ENCODE data around the gene TAF1B.

GRCh38 chr2:9826208-9826607 lies 17.1 kb upstream of the TAF1B start:
- TF ChIP-seq POLR2A (IDR thresholded peaks at IDR 0.05; ENCODE audit: low read depth, low read length) = no peak
- no peak for TF ChIP-seq POLR2AphosphoS5 (IDR thresholded peaks at IDR 0.05; ENCODE audit: low read depth, low read length)
- no peak for TF ChIP-seq TAF1 (IDR thresholded peaks at IDR 0.05; ENCODE audit: borderline replicate concordance, low read depth, low read length)

Data from GM12892 (cell line).